Testis (tissue), 2 donors: ENCODE results near the gene GLRX3.

Experiments
- CTCF ChIP-seq, 3 experiments: fragments of 450-650 bp in 2 of 3; fragments of 200-600 bp in 1 of 3; sonication (generic) in 1 of 3; IDR thresholded peaks; one replicate each; pipeline ENCODE4 v1.5.1; 2016 to 2019; ENCODE audit warnings: antibody characterized with exemption in 3 of 3, mild to moderate bottlenecking in 2 of 3, moderate library complexity in 1 of 3
- POLR2A ChIP-seq: fragments of 450-650 bp; IDR thresholded peaks from one replicate; pipeline ENCODE4 v1.6.1; 2017; ENCODE audit warnings: antibody characterized with exemption, mild to moderate bottlenecking, moderate library complexity

- no peak for TF ChIP-seq CTCF (IDR thresholded peaks at IDR 0.05)
- no peak for TF ChIP-seq POLR2A
Measured at GRCh38 chr10:130202984-130203621, 66.9 kb downstream of the GLRX3 start.
